NCI-H2227 treated with DMSO at 0.1 percent for 48 hours (cell line): ENCODE data around the gene TSPYL1.
"Not testable (repeated sequence)": the region's sequence is repeated elsewhere in the genome, so short reads cannot be mapped to it uniquely, and the experiment has no call there.

Source experiments
- DNase-seq: peaks from one replicate; lab custom pipeline; 2025; lab: John Stamatoyannopoulos, UW

TSPYL1 gene

DNA sequence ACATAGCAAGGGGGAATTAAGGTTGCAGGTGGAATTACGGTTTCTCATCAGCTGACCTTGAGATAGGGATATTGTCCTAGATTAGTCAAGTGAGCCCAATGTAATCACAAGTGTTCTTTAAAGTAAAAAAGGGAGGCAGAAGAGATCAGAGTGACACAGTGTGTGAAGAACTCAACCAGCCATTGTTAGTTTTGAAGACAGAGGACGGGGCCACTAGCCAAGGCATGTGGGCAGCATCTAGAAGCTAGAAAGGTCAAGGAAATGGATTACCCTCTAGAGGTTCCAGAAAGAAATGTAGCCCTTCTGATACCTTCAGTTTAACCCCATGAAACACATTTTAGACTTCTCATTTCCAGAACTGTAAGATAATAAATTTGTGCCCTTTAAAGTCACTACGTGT, 18.5 kb upstream of the TSPYL1 start:
- DNase-seq = no peak

DNA sequence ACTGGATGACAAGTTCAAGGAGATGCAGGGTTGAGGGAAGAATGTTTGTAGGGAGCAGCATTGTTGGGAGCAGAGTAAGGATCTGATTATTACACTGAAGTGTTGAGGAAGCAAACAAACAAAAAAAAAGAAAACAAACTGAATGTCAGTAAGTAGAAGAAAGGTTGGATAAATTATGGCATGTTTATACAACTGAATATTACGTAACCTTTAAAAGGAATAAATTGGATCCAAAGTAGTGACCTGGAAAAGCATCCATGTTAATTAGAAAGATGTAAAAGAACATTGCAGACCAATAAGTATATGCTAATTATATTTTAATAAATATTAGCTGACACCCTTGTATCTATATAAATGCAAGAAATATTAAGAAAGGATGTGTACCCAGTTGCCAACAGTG, 12.8 kb upstream of the TSPYL1 start:
- no peak for DNase-seq

DNA sequence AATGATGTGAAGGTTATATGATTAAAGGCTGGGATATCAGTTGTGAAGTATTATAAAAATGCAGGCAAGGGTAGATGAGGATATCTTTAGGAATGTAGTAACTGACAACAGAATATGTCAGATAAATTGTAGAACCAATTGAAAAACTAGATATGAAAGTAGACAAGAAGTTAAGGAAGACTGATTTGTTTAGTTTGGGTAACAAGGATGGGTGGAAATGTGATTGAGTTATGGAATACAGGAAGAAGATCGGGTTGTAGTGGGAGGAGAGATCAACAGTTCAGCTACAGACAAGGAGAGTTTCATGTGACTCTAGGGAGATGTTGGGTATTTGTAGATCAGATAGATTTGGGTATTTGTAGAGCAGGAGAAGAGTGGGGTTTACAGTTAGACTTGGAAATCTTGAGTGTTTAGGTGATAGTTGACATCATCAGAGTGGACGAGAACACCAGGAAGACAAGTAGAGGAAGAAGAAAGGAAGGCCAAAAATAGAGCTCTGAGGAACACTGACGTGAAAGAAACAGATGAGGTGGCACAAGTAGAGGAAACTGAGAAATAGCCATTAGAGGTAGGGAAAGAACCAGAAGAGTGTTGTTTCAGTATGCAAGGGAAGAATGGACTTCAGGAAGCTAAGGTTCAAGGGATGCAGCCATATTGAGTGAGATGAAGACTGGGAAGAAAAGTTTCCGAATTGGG, 12.1 kb upstream of the TSPYL1 start:
- DNase-seq = no peak

DNA sequence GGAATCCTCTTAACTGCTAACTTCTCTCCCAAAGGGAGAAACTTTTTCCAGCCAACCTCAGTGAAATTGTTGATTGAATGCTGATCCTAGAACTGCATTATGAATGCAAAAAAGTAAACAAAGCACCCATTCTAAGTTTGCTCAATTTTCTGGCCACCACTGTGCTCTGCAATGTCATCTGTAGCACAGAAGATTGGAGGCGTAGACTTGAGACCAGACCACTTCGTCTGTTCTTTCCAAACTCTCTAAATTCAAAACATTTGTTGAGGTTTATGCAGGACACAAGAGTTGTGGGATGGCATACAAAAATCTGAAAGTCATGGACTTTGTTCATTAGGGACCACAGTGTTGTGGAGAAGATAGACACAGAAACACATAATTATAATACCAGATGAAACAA, 11.1 kb upstream of the TSPYL1 start:
- DNase-seq = no peak

DNA sequence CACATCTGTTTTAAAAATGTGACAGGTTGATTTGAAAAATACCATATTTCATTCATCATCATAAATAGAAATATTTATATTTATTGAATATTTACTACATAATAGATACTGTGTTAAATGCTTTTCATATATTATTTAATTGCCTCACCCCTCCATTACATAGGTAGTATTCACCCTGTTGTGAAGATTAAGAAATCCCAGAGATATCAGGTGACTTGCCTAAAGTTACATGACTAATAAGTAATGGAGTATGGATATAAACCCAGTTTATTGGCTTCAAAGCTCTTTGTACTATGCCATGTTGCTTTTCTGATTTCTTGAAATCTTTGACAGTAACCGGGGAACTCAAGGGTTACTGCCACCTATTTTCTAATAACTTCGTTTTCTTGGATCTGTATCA, 10.1 kb upstream of the TSPYL1 start:
- DNase-seq = no peak

DNA sequence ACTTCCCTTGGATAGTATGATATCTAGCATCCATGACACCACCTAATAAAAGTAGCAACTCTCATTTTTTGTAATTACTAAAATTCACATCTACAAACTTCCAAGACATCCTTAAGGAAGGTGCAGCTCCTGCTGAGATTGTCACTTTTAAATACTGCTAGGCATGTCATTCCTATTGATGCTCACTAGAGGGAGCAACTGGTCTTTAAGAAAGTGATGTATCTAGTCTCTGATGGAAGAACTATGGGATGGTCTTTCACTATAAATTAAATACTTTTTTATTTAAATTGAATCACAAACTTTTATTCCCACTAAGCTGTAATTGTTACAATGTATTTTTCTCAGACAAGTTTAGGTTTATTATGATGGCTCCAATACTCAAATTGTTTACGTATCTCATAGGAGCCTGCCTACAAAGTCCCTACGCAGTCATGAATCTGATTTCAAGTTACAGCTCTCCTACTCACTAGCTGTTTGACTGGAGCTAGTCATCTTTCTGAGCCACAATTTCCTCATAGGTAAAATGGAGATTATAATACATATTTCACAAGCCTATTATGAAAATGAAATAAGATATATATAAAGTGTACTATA, 8.1 kb upstream of the TSPYL1 start:
- DNase-seq = peak; percentile 43

DNA sequence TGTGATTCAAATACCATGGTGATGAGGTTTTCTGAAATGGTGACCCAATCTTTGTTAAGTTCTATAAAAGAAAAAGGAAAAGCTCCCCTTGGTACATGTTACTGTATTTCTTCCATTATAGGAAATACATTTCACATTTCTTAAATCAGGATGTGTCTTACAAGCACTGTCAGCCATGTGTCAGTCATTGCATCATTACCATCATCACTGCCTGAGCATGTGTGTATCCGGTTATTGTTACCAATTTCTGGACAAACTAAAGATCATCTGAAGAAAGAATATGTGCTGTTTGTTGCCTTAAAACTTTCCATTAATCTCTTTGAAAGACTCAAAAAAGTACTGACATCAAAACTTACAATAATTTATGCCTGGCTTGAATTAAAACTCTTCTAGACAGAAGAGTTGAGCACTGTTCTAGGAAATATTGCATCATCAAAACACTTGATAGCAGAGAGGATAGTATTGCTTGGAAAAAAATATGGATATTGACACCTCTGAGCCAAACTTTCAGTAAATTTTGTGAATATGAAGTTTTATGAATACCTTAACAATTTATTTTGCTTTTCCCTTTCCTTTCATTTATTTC, 7.1 kb upstream of the TSPYL1 start:
- DNase-seq = no peak

DNA sequence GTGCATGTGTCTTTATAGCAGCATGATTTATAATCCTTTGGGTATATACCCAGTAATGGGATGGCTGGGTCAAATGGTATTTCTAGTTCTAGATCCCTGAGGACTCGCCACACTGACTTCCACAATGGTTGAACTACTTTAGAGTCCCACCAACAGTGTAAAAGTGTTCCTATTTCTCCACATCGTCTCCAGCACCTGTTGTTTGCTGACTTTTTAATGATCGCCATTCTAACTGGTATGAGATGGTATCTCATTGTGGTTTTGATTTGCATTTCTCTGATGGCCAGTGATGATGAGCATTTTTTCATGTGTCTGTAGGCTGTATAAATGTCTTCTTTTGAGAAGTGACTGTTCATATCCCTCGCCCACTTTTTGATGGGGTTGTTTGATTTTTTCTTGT, 5.3 kb upstream of the TSPYL1 start:
- not testable (repeated sequence) for DNase-seq

DNA sequence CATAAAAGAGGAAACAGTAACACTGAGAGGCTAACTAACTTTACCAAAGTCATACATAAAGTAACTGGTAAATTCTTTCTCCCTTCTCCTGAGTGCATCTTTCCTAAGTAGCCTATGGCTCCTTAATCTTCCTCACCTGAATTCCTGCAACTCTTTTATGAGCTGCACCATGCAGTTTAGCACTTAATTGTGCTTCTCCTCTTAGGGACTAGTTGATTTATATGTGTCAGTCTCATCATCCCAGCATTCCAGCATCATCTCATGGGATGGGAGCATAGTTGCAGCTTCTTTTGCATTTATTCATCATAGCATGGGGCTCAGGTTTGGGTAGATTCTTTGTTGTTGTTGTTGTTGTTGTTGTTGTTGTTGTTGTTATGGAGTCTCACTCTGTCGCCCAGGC, 3.5 kb upstream of the TSPYL1 start:
- no peak for DNase-seq

DNA sequence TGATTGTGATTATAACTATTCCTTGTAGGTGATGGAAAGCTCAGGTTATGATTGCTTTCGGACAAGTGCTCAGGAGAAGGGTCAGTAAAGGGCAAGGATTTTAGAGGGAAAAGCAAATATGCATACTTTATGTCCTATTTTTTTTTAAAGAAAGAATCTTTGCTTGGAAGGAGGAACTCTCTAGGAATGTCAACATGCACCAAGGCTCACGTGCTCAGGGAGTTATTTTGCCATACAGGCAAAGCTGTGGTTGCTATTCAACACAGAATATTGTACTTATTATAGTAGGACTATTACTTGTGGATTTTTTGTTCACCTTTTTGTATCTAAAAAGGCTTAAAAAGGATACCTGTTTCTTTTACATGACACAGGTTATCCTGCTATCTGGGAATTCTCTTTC, 3.0 kb upstream of the TSPYL1 start:
- no peak for DNase-seq

DNA sequence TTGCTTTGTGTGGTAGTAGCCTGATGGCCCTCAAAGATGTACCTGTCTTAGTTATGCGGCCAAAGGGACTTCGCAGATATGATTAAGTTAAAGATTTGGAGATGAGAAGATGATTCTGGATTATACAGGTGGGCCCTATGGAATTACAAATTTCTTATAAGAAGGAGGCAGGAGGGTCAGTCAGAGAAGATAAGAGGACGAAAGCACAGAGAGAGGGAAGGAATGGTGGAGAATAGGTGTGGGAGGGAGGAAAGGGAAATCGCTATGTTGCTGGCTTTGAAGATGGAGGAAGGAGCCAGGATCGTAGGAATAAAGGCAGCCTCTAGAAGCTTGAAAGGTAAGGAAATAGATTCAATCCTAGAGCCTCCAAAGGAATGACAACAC, 1.2 kb upstream of the TSPYL1 start:
- no peak for DNase-seq

DNA sequence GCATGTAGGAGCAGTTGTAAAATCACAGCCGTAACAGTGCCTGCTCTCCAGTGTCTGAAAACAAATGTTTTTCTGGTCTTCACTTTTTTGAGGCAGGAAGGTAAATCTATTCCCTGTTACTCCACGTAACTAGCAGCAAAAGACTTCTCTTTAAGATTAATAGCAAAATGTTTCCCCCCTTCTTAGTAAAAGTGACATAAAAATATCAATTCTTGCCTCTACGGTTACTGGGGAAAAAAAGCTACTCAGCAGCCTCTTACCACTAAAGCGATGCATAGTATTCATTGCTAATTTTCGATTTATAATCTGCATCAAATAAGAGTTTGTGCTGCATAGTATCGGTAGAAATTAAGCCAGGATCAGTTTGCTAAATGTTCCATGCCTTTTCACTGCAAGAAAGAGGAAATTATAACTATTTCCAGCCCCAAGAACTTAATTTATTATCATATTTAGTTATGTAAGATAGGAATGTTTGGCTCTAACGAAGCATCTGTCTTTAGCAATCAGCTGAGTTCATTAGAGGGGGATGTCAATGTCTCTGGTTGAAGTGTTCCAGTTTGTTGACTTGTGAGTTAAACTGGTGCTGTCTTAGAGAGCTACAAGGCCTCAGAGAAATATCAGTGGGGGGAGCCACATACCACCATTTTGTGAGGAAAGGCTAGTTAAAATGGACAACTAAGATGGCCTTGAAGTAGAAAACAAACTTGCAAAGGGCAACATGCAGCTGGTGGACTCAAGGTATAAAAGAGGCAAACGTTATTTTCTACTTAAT, 617 bp upstream of the TSPYL1 start:
- DNase-seq = peak; percentile 19

DNA sequence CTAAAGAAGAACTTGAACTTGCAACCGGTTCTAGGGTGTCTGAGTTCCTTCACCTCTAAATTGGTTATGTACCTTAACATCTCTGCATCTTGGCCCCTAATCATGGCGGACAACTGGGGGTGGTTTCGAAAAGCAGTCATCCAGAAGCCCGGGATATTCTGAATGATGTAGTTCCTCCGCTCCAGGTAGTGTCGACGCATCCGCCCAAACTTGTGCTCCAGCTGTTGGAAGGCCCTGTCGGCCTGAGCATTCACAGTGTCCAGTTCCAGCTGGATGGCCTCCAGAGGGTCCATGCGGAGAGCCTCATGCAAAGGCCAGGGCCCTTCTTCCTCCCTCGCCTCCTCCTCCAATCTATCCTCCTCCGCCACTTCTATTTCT, 887 bp downstream of the TSPYL1 start:
- DNase-seq = no peak

DNA sequence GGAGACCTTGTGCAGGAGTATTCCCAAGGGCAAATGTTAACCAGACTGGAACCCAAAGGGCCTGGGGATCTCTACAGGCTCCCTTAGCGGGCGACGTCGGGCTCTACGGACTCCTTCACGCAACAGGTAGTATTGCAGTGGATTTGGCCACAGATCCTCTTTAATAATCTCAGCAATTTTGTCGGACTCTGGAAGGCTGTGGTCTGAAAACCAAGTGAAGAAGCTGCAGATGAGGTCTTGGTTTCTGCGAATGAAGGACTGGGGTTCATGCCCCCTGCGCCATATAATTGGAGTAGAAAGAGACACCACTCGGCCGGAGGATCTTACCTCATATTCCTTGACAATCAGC, 1.3 kb downstream of the TSPYL1 start:
- no peak for DNase-seq

DNA sequence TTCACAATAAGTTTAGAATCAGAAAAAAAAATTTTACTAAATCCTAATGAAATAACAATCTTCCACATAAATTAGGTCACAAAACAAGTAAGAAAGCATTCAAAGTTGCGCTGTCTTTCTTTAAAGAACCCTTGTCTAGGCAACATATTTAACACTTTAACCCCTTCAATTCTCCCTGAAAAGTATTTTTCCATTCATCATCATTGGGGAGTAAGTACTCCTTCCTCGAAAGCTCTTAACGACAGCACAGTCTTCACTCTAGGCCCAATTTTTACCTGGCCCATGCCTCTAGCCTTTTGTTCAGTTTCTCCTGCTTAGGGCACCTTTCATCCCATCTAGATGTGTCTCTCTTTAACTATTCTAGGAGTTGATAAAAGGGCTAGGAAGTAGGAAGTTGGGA, 2.6 kb downstream of the TSPYL1 start:
- no peak for DNase-seq

DNA sequence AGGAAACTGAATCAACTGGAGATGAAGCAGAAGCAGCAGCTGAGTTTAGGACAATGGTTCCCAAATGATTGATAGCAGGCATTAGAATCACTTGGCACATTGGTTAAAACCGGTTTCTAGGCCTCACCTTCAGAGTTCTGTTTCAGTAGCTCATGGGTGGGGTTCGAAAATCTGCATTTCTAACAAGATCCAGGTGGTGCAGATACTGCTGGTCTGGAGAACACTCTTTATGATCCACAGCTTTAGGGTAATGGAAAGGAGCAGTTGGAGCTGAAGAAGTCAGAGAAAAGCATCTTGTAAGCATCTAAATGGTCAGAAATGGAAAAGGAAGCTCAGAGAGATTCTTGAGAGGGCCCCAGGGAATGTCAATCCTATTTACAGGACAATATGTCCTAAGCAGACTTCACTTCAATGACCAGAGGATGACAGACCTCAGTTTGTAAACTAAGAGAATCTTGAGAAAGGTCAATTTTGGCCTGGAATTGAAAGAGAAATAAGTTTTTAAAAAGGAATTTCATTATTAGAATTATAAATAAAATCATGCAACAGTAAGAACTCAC, 8.5 kb downstream of the TSPYL1 start:
- DNase-seq = no peak

DNA sequence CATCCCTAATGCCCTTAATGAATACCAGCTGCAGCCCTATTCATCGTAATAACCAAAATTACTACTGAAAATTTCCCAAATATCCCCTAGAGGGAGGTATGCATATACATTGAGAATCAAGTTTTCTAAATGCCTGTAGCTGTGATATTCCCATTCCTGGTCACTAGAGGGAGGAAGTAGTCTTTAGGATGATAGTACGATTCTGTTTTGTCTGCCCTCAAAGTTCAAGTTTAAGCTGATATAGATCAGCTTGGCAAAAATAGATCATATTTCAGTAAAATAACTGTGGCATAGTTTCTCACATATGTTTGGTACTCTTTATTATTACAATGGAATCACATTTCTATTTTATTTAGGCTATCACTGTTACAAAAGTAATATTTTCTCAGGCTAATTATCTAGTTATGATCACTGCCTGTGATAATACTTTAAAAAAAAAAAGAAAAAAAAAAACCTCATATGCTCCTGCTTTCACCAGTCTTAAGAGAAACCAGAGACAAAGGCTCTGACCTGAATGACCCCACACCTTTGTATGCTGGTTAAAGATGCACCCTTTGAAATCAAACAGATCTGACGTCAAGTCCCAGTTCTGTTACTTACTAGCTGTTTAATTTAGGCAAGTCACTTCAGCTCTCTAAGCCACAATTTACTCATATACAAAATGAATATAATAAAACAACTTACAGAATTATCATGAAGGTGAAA, 11.0 kb downstream of the TSPYL1 start:
- peak; percentile 69 for DNase-seq

DNA sequence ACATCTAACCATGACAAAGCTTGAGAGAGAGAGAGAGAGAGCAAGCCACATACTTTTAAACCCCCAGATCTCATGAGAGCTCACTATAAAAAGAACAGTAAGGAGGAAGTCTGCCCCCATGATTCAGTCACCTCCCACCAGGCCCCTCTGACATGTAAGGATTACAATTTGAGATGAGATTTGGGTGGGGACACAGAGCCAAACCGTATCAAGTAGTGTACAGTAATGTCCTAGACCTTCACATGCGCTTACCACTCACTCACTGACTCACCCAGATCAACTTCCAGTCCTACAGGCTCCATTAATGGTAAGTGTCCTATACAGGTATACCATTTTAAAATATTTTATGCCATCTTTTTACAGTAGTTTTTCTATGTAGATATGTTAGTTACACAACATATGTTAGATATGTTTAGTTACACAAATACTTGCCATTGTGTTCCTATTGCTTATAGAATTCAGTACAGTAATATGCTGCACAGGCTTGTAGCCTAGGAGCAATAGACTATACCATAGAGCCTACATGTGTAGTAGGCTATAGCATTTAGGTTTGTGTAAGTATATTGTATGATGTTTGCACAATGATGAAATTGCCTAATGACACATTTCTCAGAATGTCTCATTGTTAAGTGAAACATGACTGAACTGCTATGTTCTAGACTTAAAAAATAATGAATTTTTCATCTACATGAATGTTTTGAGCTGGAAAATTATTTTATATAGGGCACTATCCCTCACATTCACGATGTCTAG, 11.7 kb downstream of the TSPYL1 start:
- DNase-seq = no peak

DNA sequence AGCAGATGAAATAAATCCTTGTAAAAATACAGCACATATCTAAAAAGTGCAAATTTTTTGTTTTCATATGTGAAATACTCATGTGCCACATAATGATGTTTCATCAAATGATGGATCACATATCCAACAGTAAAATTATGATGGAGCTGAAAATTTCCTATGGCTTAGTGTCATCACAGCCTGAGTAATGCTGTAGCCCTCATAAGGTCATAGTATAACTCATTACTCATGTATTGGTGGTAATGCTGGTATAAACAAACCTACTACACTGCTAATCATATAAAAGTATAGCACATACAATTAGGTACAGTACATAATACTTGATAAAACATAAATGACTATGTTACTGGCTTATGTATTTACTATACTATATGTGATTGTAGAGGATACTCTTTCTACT, 12.9 kb downstream of the TSPYL1 start:
- DNase-seq = no peak

DNA sequence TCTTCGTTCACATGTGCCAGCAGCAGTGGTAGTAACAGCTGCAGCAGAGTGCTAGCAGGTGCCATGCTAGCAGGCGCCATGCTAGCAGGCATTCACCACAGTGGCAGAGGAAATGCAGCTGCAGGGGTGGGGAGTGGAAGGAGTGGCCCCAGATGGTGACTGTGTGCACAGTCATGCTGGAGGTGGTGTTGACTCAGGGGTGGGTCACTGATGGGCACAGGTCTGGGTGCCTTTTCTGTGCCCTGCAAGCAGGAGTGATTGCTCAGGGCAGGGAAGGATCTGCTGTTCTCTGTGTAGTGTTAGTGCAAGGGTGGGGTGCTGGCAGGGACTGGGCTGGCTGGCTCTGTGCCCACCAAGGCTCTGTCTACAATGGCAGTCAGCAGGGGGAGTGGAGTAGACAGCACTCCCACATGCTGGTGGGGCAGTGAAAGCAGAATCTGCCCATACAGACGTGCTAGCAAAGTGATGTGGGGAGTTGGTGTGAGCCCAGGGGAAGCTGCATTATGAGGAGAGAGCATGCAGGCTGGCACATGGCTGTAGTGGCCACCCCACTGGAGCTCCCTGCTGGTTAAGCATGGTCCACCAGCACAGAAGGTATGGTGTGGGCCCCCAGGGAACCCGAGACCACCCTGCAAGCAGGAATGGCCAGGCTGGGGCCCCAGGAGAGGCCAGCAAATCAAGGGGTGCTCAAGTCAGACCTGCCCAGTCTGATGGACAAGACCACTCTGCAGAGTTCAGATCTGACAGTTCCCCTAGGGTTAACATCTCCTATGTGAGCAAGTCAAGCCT, 14.5 kb downstream of the TSPYL1 start:
- no peak for DNase-seq

DNA sequence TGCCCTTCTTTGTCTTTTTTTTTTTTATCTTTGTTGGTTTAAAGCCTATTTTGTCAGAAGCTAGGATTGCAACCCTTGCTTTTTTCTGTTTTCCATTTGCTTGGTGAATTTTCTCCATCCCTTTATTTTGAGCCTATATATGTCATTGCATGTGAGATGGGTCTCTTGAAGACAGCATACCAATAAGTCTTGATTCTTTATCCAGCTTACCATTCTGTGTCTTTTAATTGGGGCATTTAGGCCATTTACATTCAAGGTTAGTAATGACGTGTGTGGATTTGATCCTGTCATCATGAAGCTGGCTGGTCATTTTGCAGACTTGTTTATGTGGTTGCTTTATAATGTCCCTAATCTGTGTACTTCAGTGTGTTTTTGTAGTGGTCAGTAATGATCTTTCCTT, 16.4 kb downstream of the TSPYL1 start:
- no peak for DNase-seq
